ENCODE measurements around the gene IL23R. TPM values are rescaled to one million over a fixed set of nuclear protein-coding genes. Genes with fewer than 3 reads are reported as not detected.

IL23R gene
- total and polyA plus RNA-seq, 2 of the 13 experiments (the other 11 are each of a cell fraction or from before 2014, with no cell fraction given) = not detected

DNA sequence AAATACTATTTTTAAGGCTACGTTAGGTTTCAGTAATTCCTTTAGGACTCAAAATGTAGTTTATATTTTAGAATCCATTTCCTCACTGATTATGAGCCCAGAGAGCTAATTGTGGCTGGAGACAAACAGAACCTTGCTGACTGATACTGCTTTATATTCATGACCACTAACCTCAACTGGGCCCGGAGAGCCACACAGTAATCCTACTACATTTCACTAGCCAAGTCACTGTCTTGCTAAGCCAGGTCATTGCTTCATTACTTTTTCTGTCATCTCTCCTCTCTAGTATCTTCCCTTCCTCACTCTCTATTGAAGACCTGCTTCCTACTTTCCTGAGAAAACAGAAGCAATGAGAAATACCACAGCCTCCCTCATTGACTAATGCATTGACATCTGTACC lies 24.7 kb downstream of the IL23R start (continued):
- TF ChIP-seq DPF2 (CRISPR knock-in tag; IDR thresholded peaks at IDR 0.05; ENCODE audit: borderline replicate concordance, low read depth) (no peak), ZBTB20 (CRISPR knock-in tag; IDR thresholded peaks at IDR 0.05; ENCODE audit: borderline replicate concordance, low read depth) (no peak)

DNA sequence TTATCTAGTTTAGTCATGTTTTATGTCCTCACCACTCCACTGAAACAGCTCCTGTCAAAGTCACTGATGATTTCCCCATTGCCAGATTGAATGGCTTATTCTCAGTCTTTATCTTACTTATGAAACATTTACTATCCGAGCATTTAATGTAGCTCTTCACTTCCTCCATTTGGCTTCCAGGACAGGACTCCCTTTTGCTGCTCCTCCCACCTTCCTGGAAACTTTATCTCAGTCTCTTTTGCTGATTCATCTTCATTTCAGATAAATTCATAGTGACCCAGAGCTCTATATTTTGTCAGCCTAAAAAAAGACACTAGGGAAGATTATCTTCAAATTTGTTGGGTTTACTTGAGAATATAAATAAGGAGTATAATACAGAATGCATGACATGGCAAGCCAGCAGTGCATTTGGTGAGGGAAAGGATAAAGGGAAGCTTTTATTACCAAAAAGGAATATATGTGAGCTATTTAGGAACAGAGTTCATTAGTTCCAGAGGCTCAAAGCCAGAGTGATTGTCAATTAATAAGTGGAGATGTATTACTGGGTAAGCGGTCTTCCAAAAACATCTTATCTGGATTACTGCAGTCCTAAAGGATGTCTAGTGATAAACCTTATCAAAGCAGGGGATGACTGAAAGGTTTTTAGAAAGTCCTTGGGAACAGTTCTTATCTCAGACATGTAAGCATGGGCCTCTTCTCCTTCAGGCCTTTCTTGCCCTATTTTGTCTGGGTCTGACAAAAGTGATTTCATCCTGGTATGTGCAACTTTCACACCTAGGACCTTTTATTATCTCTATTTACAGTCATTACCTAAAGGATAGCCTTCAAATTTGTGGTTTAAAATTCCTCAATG lies 25.6 kb downstream of the IL23R start:
- H3K4me3 ChIP-seq (replicated peaks in 1 of 3; ENCODE audit: insufficient read depth in 1 of 3, low read depth in 2 of 3, low read length in 3 of 3) = no peak overlapping the region
- no peaks in the 10 kb centered on the region for H4K20me1 ChIP-seq (ENCODE audit: insufficient read depth, low read length)
- WGBS (ENCODE audit: low lambda C conversion rate) = 33% methylated on average over 2 of the region's 2 CpGs
- H3K27me3 ChIP-seq (ENCODE audit: control insufficient read depth in 1 of 2, insufficient read depth in 2 of 2, low read length in 2 of 2) = no peaks in the 10 kb centered on the region
- H3K9ac ChIP-seq (ENCODE audit: insufficient read depth, low read depth, low read length) = no peak overlapping the region
- H3K36me3 ChIP-seq (replicated peaks in 1 of 2; ENCODE audit: control insufficient read depth in 1 of 2, insufficient read depth in 2 of 2, low read length in 2 of 2) = no peaks in the 10 kb centered on the region
- in situ Hi-C loops (cut with HindIII; ENCODE audit: extremely low pct_ligation_motif_present, low pct_unique_long_range_greater_than_20kb) = no loop called here
- no peak overlapping the region for H3K27ac ChIP-seq (ENCODE audit: extremely low read length, insufficient read depth, low read length)
- BruUV-seq (replicated peaks) = no TSS peak
- ChIA-PET POLR2A (no interaction called here), CTCF (ENCODE audit: low intra/inter-chr PET ratio, low total read pairs) (no interaction called here)
- peaks cover 6% of the 10 kb centered on the region; the same call in 1 of the 2 replicates for H3K4me1 ChIP-seq (ENCODE audit: insufficient read depth, low read length)
- intact Hi-C loops (cut with micrococcal nuclease; ENCODE audit: unreplicated experiment) = no loop called here
- H2AFZ ChIP-seq (ENCODE audit: low read length) = no peak overlapping the region
- TF ChIP-seq BORCS8-MEF2B (CRISPR knock-in tag; IDR thresholded peaks at IDR 0.05) (no peak), ZNF160 (CRISPR knock-in tag; IDR thresholded peaks at IDR 0.05) (no peak), HDAC6 (IDR thresholded peaks at IDR 0.05; ENCODE audit: low read depth, low read length) (no peak), ASH2L (IDR thresholded peaks at IDR 0.05; ENCODE audit: insufficient read length, low read depth, low read length) (no peak), BRCA1 (CRISPR knock-in tag; IDR thresholded peaks at IDR 0.05) (no peak), SIN3A (IDR thresholded peaks at IDR 0.05; ENCODE audit: borderline replicate concordance, low read depth, low read length) (no peak), ELF4 (CRISPR knock-in tag; IDR thresholded peaks at IDR 0.05; ENCODE audit: borderline replicate concordance) (no peak), MLLT10 (CRISPR knock-in tag; IDR thresholded peaks at IDR 0.05) (no peak), PHF8 (CRISPR knock-in tag; IDR thresholded peaks at IDR 0.05) (no peak), NONO (IDR thresholded peaks at IDR 0.05) (no peak), NONO (CRISPR knock-in tag; conservative IDR thresholded peaks at IDR 0.05) (no peak)
- TF ChIP-seq, protein P1, sequence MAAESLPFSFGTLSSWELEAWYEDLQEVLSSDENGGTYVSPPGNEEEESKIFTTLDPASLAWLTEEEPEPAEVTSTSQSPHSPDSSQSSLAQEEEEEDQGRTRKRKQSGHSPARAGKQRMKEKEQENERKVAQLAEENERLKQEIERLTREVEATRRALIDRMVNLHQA (CRISPR knock-in tag; IDR thresholded peaks at IDR 0.05) = no peak
- TF ChIP-seq, protein P2, sequence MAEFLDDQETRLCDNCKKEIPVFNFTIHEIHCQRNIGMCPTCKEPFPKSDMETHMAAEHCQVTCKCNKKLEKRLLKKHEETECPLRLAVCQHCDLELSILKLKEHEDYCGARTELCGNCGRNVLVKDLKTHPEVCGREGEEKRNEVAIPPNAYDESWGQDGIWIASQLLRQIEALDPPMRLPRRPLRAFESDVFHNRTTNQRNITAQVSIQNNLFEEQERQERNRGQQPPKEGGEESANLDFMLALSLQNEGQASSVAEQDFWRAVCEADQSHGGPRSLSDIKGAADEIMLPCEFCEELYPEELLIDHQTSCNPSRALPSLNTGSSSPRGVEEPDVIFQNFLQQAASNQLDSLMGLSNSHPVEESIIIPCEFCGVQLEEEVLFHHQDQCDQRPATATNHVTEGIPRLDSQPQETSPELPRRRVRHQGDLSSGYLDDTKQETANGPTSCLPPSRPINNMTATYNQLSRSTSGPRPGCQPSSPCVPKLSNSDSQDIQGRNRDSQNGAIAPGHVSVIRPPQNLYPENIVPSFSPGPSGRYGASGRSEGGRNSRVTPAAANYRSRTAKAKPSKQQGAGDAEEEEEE (CRISPR knock-in tag; IDR thresholded peaks at IDR 0.05; ENCODE audit: borderline replicate concordance) = no peak
- TF ChIP-seq, protein P3, sequence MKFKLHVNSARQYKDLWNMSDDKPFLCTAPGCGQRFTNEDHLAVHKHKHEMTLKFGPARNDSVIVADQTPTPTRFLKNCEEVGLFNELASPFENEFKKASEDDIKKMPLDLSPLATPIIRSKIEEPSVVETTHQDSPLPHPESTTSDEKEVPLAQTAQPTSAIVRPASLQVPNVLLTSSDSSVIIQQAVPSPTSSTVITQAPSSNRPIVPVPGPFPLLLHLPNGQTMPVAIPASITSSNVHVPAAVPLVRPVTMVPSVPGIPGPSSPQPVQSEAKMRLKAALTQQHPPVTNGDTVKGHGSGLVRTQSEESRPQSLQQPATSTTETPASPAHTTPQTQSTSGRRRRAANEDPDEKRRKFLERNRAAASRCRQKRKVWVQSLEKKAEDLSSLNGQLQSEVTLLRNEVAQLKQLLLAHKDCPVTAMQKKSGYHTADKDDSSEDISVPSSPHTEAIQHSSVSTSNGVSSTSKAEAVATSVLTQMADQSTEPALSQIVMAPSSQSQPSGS (CRISPR knock-in tag; IDR thresholded peaks at IDR 0.05) = no peak
- TF ChIP-seq, protein P4, sequence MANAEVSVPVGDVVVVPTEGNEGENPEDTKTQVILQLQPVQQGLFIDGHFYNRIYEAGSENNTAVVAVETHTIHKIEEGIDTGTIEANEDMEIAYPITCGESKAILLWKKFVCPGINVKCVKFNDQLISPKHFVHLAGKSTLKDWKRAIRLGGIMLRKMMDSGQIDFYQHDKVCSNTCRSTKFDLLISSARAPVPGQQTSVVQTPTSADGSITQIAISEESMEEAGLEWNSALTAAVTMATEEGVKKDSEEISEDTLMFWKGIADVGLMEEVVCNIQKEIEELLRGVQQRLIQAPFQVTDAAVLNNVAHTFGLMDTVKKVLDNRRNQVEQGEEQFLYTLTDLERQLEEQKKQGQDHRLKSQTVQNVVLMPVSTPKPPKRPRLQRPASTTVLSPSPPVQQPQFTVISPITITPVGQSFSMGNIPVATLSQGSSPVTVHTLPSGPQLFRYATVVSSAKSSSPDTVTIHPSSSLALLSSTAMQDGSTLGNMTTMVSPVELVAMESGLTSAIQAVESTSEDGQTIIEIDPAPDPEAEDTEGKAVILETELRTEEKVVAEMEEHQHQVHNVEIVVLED (CRISPR knock-in tag; IDR thresholded peaks at IDR 0.05; ENCODE audit: borderline replicate concordance) = no peak
- H3K9me3 ChIP-seq (ENCODE audit: low read length) = no peaks in the 10 kb centered on the region
- ATAC-seq (no peak), FAIRE-seq (no peak), DNase-seq (ENCODE audit: low spot score) (no peak)
- no peak overlapping the region for H3K4me2 ChIP-seq (ENCODE audit: low read depth, low read length)
- no peaks in the 10 kb centered on the region for H3K79me2 ChIP-seq (ENCODE audit: insufficient read depth, low read length)
